SK-N-SH treated with all-trans-retinoic acid at 6 μM for 48 hours (cell line): ENCODE data around the gene MAK.

Source experiments
- ATAC-seq: fragments of 200-7000 bp; cut with Tn5 transposase; 3 replicates; pipeline ENCODE4 v1.9.1; 2020; ENCODE audit warnings: mild to moderate bottlenecking, moderate library complexity
- ARNTL ChIP-seq: fragments of 450-650 bp; formaldehyde crosslinking; IDR thresholded peaks from 2 replicates; pipeline ENCODE4 v1.5.0; 2020; ENCODE audit warnings: low read depth, mild to moderate bottlenecking, moderate library complexity, borderline replicate concordance
- BACH2 ChIP-seq: fragments of 250-450 bp; sonication (Bioruptor Pico); IDR thresholded peaks from 2 replicates; pipeline ENCODE4 v1.9.0; 2021; ENCODE audit warnings: mild to moderate bottlenecking, borderline replicate concordance
- CREB5 ChIP-seq: fragments of 250-450 bp; sonication (Bioruptor Pico); IDR thresholded peaks from 2 replicates; pipeline ENCODE4 v1.5.1; 2020; ENCODE audit warnings: low read depth, mild to moderate bottlenecking, moderate library complexity
- CSDC2 ChIP-seq: fragments of 250-450 bp; sonication (Bioruptor Pico); IDR thresholded peaks from 2 replicates; pipeline ENCODE4 v1.5.0; 2020; ENCODE audit warnings: mild to moderate bottlenecking, moderate library complexity
- CSRNP3 ChIP-seq: fragments of 250-450 bp; sonication (Bioruptor Pico); IDR thresholded peaks from 2 replicates; pipeline ENCODE4 v1.5.1; 2021; ENCODE audit warnings: mild to moderate bottlenecking, moderate library complexity
- ESRRG ChIP-seq: fragments of 250-450 bp; sonication (Bioruptor Pico); IDR thresholded peaks from 2 replicates; pipeline ENCODE4 v1.6.1; 2021; ENCODE audit warnings: mild to moderate bottlenecking
- GLIS3 ChIP-seq: fragments of 250-450 bp; sonication (Bioruptor Pico); IDR thresholded peaks from 2 replicates; pipeline ENCODE4 v1.5.0; 2020; ENCODE audit warnings: mild to moderate bottlenecking, moderate library complexity
- OSR1 ChIP-seq: fragments of 250-450 bp; sonication (Bioruptor Pico); IDR thresholded peaks from 2 replicates; pipeline ENCODE4 v1.8.0; 2022; ENCODE audit warnings: moderate library complexity, mild to moderate bottlenecking, inconsistent platforms
- PATZ1 ChIP-seq: fragments of 250-450 bp; sonication (Bioruptor Pico); IDR thresholded peaks from 2 replicates; pipeline ENCODE4 v1.8.0; 2020; ENCODE audit warnings: mild to moderate bottlenecking, moderate library complexity, borderline replicate concordance
- PPARA ChIP-seq: fragments of 250-450 bp; sonication (Bioruptor Pico); IDR thresholded peaks from 2 replicates; pipeline ENCODE4 v1.5.0; 2020; ENCODE audit warnings: mild to moderate bottlenecking, borderline replicate concordance
- RARB ChIP-seq: fragments of 250-450 bp; sonication (Bioruptor Pico); IDR thresholded peaks from 2 replicates; pipeline ENCODE4 v1.8.0; 2021; ENCODE audit warnings: mild to moderate bottlenecking, moderate library complexity
- SNAI2 ChIP-seq: fragments of 250-450 bp; sonication (Bioruptor Pico); IDR thresholded peaks from 2 replicates; pipeline ENCODE4 v1.5.0; 2020; ENCODE audit warnings: mild to moderate bottlenecking, moderate library complexity
- TCF4 ChIP-seq: fragments of 250-450 bp; sonication (Bioruptor Pico); IDR thresholded peaks from 2 replicates; pipeline ENCODE4 v1.8.0; 2021; ENCODE audit warnings: mild to moderate bottlenecking, moderate library complexity, borderline replicate concordance
- TOX ChIP-seq: fragments of 250-450 bp; sonication (Bioruptor Pico); IDR thresholded peaks from 2 replicates; pipeline ENCODE4 v1.8.0; 2021; ENCODE audit warnings: mild to moderate bottlenecking, moderate library complexity, borderline replicate concordance
- TSHZ2 ChIP-seq: fragments of 250-450 bp; sonication (Bioruptor Pico); IDR thresholded peaks from 2 replicates; pipeline ENCODE4 v1.5.0; 2020; ENCODE audit warnings: mild to moderate bottlenecking, moderate library complexity
- ZC3H10 ChIP-seq: fragments of 250-450 bp; sonication (Bioruptor Pico); IDR thresholded peaks from 2 replicates; pipeline ENCODE4 v1.5.1; 2021; ENCODE audit warnings: mild to moderate bottlenecking, moderate library complexity
- ZFP3 ChIP-seq: fragments of 250-450 bp; sonication (Bioruptor Pico); IDR thresholded peaks from 2 replicates; pipeline ENCODE4 v1.5.0; 2020; ENCODE audit warnings: mild to moderate bottlenecking, moderate library complexity
- ZFP30 ChIP-seq: fragments of 450-650 bp; formaldehyde crosslinking; IDR thresholded peaks from 2 replicates; pipeline ENCODE4 v1.5.0; 2022; ENCODE audit warnings: mild to moderate bottlenecking, moderate library complexity
- ZNF565 ChIP-seq: fragments of 450-650 bp; formaldehyde crosslinking; conservative IDR thresholded peaks from 2 replicates; pipeline ENCODE4 v1.5.0; 2020; ENCODE audit warnings: low read depth, mild to moderate bottlenecking, moderate library complexity
- ZNF8 ChIP-seq: fragments of 450-650 bp; formaldehyde crosslinking; IDR thresholded peaks from 2 replicates; pipeline ENCODE4 v1.5.0; 2020; ENCODE audit warnings: mild to moderate bottlenecking, moderate library complexity

MAK gene

GRCh38 chr6:10809098-10809497 is 29.2 kb downstream of the MAK start:
- ATAC-seq = no peak
- TF ChIP-seq ARNTL (CRISPR knock-in tag) (no peak), PPARA (CRISPR knock-in tag) (no peak), SNAI2 (no peak), BACH2 (CRISPR knock-in tag) (no peak), CSDC2 (CRISPR knock-in tag) (no peak), GLIS3 (CRISPR knock-in tag) (no peak)

- no peak for ATAC-seq
- TF ChIP-seq ZC3H10 (no peak), TOX (CRISPR knock-in tag) (no peak), TCF4 (CRISPR knock-in tag) (no peak), ESRRG (no peak), ZFP3 (no peak), CREB5 (CRISPR knock-in tag) (no peak), OSR1 (CRISPR knock-in tag) (no peak), GLIS3 (CRISPR knock-in tag) (no peak), ZNF565 (CRISPR knock-in tag) (no peak), ZNF8 (CRISPR knock-in tag) (no peak), ARNTL (CRISPR knock-in tag) (no peak)
Observed at GRCh38 chr6:10808376-10808775, 30.0 kb downstream of the MAK start.

- TF ChIP-seq OSR1 (CRISPR knock-in tag) (no peak), PPARA (CRISPR knock-in tag) (no peak), PATZ1 (CRISPR knock-in tag) (no peak), CREB5 (CRISPR knock-in tag) (no peak), CSRNP3 (CRISPR knock-in tag) (no peak), SNAI2 (no peak), GLIS3 (CRISPR knock-in tag) (no peak), BACH2 (CRISPR knock-in tag) (no peak), ESRRG (no peak)
- TF ChIP-seq, all 23 proteins: peak for 0
- ATAC-seq = peak; percentile 100
Observed at GRCh38 chr6:10801224-10801848, 37.0 kb downstream of the MAK start.

GRCh38 chr6:10800810-10801209 is 37.5 kb downstream of the MAK start:
- ATAC-seq = peak; percentile 21; the same call in 2 of the 3 replicates
- TF ChIP-seq ZNF565 (CRISPR knock-in tag) (no peak), CSRNP3 (CRISPR knock-in tag) (no peak), ZFP30 (CRISPR knock-in tag) (no peak), OSR1 (CRISPR knock-in tag) (no peak), TOX (CRISPR knock-in tag) (no peak), ZNF8 (CRISPR knock-in tag) (no peak), TSHZ2 (CRISPR knock-in tag) (no peak), PATZ1 (CRISPR knock-in tag) (no peak), RARB (CRISPR knock-in tag) (no peak), ARNTL (CRISPR knock-in tag) (no peak), SNAI2 (no peak)
